Measurements from ENCODE around the gene EI24. TPM values are rescaled to one million over a fixed set of nuclear protein-coding genes. Genes with fewer than 3 reads are reported as not detected.
A peak's percentile ranks its signal among the peaks of the same experiment; 100 is the strongest.

The EI24 gene
- total and polyA plus RNA-seq, 9 of the 15 experiments (the other 6 are each of a cell fraction or from before 2014, with no cell fraction given), result 50.4 to 260 (median 168) TPM

DNA sequence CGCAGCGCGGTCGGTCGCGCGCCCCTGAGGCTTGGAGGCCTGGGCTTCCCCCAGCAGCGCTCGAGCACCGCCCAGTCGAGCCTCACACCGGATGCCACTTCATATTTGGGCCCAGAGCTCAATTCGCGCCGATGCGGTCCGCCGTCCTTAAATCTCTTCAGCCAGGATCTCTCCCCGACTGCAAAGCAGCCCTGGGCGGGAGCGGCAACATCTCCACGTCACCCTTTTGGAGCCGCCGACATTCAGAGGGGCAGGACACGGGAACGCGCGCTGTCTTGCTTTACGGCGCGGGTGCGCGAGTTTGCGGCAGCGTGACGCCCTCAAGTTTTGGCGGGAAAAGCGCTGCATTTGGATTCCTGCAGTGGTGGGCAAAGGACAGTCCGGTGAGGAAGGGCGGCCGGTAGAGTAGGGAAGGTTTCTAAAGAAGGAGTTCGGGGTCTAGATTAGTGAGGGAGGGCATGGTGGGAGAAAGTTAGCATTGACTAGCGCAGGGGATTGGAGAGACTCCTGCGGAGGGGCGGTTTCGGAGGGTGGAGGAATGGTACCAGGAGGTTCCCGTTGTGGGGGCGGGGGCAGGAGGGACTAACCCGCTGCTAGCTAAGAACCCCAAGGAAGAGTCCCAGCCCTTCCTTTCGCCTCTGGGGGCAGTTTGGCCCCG, 56.5 kb downstream of the EI24 start (continued):
- TF ChIP-seq, protein P1, sequence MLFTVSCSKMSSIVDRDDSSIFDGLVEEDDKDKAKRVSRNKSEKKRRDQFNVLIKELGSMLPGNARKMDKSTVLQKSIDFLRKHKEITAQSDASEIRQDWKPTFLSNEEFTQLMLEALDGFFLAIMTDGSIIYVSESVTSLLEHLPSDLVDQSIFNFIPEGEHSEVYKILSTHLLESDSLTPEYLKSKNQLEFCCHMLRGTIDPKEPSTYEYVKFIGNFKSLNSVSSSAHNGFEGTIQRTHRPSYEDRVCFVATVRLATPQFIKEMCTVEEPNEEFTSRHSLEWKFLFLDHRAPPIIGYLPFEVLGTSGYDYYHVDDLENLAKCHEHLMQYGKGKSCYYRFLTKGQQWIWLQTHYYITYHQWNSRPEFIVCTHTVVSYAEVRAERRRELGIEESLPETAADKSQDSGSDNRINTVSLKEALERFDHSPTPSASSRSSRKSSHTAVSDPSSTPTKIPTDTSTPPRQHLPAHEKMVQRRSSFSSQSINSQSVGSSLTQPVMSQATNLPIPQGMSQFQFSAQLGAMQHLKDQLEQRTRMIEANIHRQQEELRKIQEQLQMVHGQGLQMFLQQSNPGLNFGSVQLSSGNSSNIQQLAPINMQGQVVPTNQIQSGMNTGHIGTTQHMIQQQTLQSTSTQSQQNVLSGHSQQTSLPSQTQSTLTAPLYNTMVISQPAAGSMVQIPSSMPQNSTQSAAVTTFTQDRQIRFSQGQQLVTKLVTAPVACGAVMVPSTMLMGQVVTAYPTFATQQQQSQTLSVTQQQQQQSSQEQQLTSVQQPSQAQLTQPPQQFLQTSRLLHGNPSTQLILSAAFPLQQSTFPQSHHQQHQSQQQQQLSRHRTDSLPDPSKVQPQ (CRISPR knock-in tag; IDR thresholded peaks at IDR 0.05; ENCODE audit: borderline replicate concordance), result no peak
- TF ChIP-seq, protein P2, sequence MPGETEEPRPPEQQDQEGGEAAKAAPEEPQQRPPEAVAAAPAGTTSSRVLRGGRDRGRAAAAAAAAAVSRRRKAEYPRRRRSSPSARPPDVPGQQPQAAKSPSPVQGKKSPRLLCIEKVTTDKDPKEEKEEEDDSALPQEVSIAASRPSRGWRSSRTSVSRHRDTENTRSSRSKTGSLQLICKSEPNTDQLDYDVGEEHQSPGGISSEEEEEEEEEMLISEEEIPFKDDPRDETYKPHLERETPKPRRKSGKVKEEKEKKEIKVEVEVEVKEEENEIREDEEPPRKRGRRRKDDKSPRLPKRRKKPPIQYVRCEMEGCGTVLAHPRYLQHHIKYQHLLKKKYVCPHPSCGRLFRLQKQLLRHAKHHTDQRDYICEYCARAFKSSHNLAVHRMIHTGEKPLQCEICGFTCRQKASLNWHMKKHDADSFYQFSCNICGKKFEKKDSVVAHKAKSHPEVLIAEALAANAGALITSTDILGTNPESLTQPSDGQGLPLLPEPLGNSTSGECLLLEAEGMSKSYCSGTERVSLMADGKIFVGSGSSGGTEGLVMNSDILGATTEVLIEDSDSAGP (CRISPR knock-in tag; IDR thresholded peaks at IDR 0.05), result peak; percentile 73; the same call in 1 of the 2 replicates
- no peak for TF ChIP-seq RFX5 (IDR thresholded peaks at IDR 0.05; ENCODE audit: low read depth, low read length)
- TF ChIP-seq NBN (IDR thresholded peaks at IDR 0.05; ENCODE audit: low read depth), result 0 out of 2 replicates have a peak, but pooled peaks have one; percentile 79
- no peak for TF ChIP-seq NR4A1 (CRISPR knock-in tag; IDR thresholded peaks at IDR 0.05)
- 0 out of 2 replicates have a peak, but pooled peaks have one; percentile 26 for TF ChIP-seq NR4A1 (tag; IDR thresholded peaks at IDR 0.05)
- peak; percentile 90 for TF ChIP-seq EGR1 (conservative IDR thresholded peaks at IDR 0.05)
- no peak for TF ChIP-seq STAT5B (CRISPR knock-in tag; IDR thresholded peaks at IDR 0.05)
- peak; percentile 82; the same call in 1 of the 2 replicates for TF ChIP-seq BRD4 (IDR thresholded peaks at IDR 0.05)
- TF ChIP-seq, protein P3, sequence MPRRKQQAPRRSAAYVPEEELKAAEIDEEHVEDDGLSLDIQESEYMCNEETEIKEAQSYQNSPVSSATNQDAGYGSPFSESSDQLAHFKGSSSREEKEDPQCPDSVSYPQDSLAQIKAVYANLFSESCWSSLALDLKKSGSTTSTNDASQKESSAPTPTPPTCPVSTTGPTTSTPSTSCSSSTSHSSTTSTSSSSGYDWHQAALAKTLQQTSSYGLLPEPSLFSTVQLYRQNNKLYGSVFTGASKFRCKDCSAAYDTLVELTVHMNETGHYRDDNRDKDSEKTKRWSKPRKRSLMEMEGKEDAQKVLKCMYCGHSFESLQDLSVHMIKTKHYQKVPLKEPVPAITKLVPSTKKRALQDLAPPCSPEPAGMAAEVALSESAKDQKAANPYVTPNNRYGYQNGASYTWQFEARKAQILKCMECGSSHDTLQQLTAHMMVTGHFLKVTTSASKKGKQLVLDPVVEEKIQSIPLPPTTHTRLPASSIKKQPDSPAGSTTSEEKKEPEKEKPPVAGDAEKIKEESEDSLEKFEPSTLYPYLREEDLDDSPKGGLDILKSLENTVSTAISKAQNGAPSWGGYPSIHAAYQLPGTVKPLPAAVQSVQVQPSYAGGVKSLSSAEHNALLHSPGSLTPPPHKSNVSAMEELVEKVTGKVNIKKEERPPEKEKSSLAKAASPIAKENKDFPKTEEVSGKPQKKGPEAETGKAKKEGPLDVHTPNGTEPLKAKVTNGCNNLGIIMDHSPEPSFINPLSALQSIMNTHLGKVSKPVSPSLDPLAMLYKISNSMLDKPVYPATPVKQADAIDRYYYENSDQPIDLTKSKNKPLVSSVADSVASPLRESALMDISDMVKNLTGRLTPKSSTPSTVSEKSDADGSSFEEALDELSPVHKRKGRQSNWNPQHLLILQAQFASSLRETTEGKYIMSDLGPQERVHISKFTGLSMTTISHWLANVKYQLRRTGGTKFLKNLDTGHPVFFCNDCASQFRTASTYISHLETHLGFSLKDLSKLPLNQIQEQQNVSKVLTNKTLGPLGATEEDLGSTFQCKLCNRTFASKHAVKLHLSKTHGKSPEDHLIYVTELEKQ (CRISPR knock-in tag; IDR thresholded peaks at IDR 0.05), result no peak
- no peak for TF ChIP-seq TAF15 (IDR thresholded peaks at IDR 0.05; ENCODE audit: low read depth, low read length)
- peak; percentile 65; the same call in 1 of the 2 replicates for TF ChIP-seq ZNF584 (CRISPR knock-in tag; IDR thresholded peaks at IDR 0.05; ENCODE audit: low read depth)
- 0 out of 2 replicates have a peak, but pooled peaks have one; percentile 38 for TF ChIP-seq RBM14 (IDR thresholded peaks at IDR 0.05; ENCODE audit: borderline replicate concordance, insufficient read depth, low read depth, low read length)
- TF ChIP-seq, protein P4, sequence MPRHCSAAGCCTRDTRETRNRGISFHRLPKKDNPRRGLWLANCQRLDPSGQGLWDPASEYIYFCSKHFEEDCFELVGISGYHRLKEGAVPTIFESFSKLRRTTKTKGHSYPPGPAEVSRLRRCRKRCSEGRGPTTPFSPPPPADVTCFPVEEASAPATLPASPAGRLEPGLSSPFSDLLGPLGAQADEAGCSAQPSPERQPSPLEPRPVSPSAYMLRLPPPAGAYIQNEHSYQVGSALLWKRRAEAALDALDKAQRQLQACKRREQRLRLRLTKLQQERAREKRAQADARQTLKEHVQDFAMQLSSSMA (CRISPR knock-in tag; IDR thresholded peaks at IDR 0.05), result no peak
- 0 out of 2 replicates have a peak, but pooled peaks have one; percentile 10 for TF ChIP-seq ZNF41 (CRISPR knock-in tag; conservative IDR thresholded peaks at IDR 0.05)
- no peak for TF ChIP-seq EWSR1 (IDR thresholded peaks at IDR 0.05; ENCODE audit: borderline replicate concordance, low read depth, partially characterized antibody)
- TF ChIP-seq, protein P5, sequence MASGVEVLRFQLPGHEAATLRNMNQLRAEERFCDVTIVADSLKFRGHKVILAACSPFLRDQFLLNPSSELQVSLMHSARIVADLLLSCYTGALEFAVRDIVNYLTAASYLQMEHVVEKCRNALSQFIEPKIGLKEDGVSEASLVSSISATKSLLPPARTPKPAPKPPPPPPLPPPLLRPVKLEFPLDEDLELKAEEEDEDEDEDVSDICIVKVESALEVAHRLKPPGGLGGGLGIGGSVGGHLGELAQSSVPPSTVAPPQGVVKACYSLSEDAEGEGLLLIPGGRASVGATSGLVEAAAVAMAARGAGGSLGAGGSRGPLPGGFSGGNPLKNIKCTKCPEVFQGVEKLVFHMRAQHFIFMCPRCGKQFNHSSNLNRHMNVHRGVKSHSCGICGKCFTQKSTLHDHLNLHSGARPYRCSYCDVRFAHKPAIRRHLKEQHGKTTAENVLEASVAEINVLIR (CRISPR knock-in tag; IDR thresholded peaks at IDR 0.05), result peak; percentile 79
